Naive B cell (primary cell): ENCODE data around the gene KANK2. TPM values are rescaled to one million over a fixed set of nuclear protein-coding genes. Genes with fewer than 3 reads are reported as not detected.
A peak's percentile ranks its signal among the peaks of the same experiment; 100 is the strongest.
"Not testable (repeated sequence)": the region's sequence is repeated elsewhere in the genome, so short reads cannot be mapped to it uniquely, and the experiment has no call there.

ENCODE experiments used
- ATAC-seq, 2 donors: fragments of 150-1000 bp; cut with Tn5 transposase; 2 replicates each; pipeline ENCODE4 v1.10.0; 2021; ENCODE audit warnings: low read depth in 2 of 2, mild to moderate bottlenecking in 2 of 2, moderate library complexity in 2 of 2
- DNase-seq: peaks from one replicate; pipeline ENCODE4 v3.0.0; 2022
- H3K27ac Mint-ChIP-seq, 6 donors: one replicate each; pipeline ENCODE4 v1.8.0; 2020 to 2022; ENCODE audit warnings: mild to moderate bottlenecking in 6 of 6, mixed read lengths in 6 of 6, moderate library complexity in 5 of 6, inconsistent platforms in 2 of 6
- H3K27me3 Mint-ChIP-seq, 3 donors: one replicate each; pipeline ENCODE4 v1.8.0; 2021 to 2022; ENCODE audit warnings: mixed read lengths in 3 of 3, mild to moderate bottlenecking in 1 of 3
- H3K36me3 Mint-ChIP-seq, 2 donors: one replicate each; pipeline ENCODE4 v1.8.0; 2020 to 2022; ENCODE audit warnings: mixed read lengths in 2 of 2, inconsistent platforms in 1 of 2, mild to moderate bottlenecking in 1 of 2
- H3K4me1 Mint-ChIP-seq, 3 donors: one replicate each; pipeline ENCODE4 v1.8.0; 2020 to 2022; ENCODE audit warnings: mixed read lengths in 3 of 3, inconsistent platforms in 1 of 3, mild to moderate bottlenecking in 1 of 3, moderate library complexity in 1 of 3
- H3K4me3 Mint-ChIP-seq, 8 donors: one replicate each; pipeline ENCODE4 v1.8.0; 2020 to 2022; ENCODE audit warnings: mild to moderate bottlenecking in 8 of 8, mixed read lengths in 8 of 8, moderate library complexity in 8 of 8, inconsistent platforms in 2 of 8
- H3K9me3 Mint-ChIP-seq, 7 donors: one replicate each; pipeline ENCODE4 v1.8.0; 2020 to 2022; ENCODE audit warnings: mixed read lengths in 7 of 7, mild to moderate bottlenecking in 5 of 7, inconsistent platforms in 2 of 7, moderate library complexity in 1 of 7
- polyA plus RNA-seq, 6 donors: library from polyadenylated mRNA; unstranded; fragments of 300-500 nt; fragmentation: Illumina TruSeq; gene quantifications; one replicate each; pipeline ENCODE4 v1.2.3, GENCODE V29; 2021; ENCODE audit warnings: low read depth in 6 of 6

KANK2 gene
- polyA plus RNA-seq, 6 donors from 2014 or later, result 0.09 to 0.57 (median 0.19) TPM; not detected in 3

GRCh38 chr19:11131471-11131870 lies 65.9 kb downstream of the KANK2 start:
- DNase-seq (no peak), ATAC-seq (no peak)
- H3K4me3 Mint-ChIP-seq, result no peak overlapping the region
- H3K9me3 Mint-ChIP-seq, result no peaks in the 10 kb centered on the region
- no peaks in the 10 kb centered on the region for H3K36me3 Mint-ChIP-seq
- peaks cover 3 to 14% (median 8%) of the 10 kb centered on the region in 3 donors for H3K27me3 Mint-ChIP-seq
- peak overlapping the region in 1 of 6 donors; percentile 26 for H3K27ac Mint-ChIP-seq
- peaks cover 4 to 9% (median 6%) of the 10 kb centered on the region in 3 donors for H3K4me1 Mint-ChIP-seq

GRCh38 chr19:11130824-11131455 lies 66.4 kb downstream of the KANK2 start:
- peak overlapping the region in 1 of 6 donors; percentile 26 for H3K27ac Mint-ChIP-seq
- H3K9me3 Mint-ChIP-seq, result no peaks in the 10 kb centered on the region
- H3K36me3 Mint-ChIP-seq, result no peaks in the 10 kb centered on the region
- DNase-seq (peak; percentile 78), ATAC-seq (peak; percentile 90 to 92)
- peaks cover 0 to 9% (median 9%) of the 10 kb centered on the region in 3 donors for H3K27me3 Mint-ChIP-seq
- H3K4me1 Mint-ChIP-seq, result peaks cover 6 to 9% (median 7%) of the 10 kb centered on the region in 3 donors
- H3K4me3 Mint-ChIP-seq, result no peak overlapping the region

GRCh38 chr19:11127905-11128304 lies 69.4 kb downstream of the KANK2 start:
- Mint-ChIP-seq H3K9me3 (no peaks in the 10 kb centered on the region), H3K27me3 (peaks cover 0 to 9% (median 8%) of the 10 kb centered on the region in 3 donors), H3K36me3 (no peaks in the 10 kb centered on the region), H3K27ac (no peak overlapping the region), H3K4me3 (no peak overlapping the region), H3K4me1 (peaks cover 6 to 9% (median 7%) of the 10 kb centered on the region in 3 donors)
- DNase-seq, result no peak
- no peak for ATAC-seq

GRCh38 chr19:11125994-11126685 lies 71.2 kb downstream of the KANK2 start:
- DNase-seq, result peak; percentile 64
- Mint-ChIP-seq H3K36me3 (no peaks in the 10 kb centered on the region), H3K27ac (no peak overlapping the region), H3K27me3 (peaks cover 0 to 9% (median 9%) of the 10 kb centered on the region in 3 donors), H3K9me3 (no peaks in the 10 kb centered on the region), H3K4me3 (no peak overlapping the region), H3K4me1 (peaks cover 6% of the 10 kb centered on the region in 3 donors)
- ATAC-seq, result peak; percentile 71 to 79

GRCh38 chr19:11124157-11124556 lies 73.2 kb downstream of the KANK2 start:
- not testable (repeated sequence) for ATAC-seq, H3K36me3 Mint-ChIP-seq, H3K4me1 Mint-ChIP-seq, H3K4me3 Mint-ChIP-seq, H3K9me3 Mint-ChIP-seq, DNase-seq, H3K27me3 Mint-ChIP-seq, H3K27ac Mint-ChIP-seq

GRCh38 chr19:11123114-11123513 lies 74.2 kb downstream of the KANK2 start:
- peaks cover 0 to 9% (median 8%) of the 10 kb centered on the region in 3 donors for H3K27me3 Mint-ChIP-seq
- H3K4me3 Mint-ChIP-seq, result no peak overlapping the region
- H3K9me3 Mint-ChIP-seq, result peaks cover 0 to 2% (median 0%) of the 10 kb centered on the region in 7 donors
- H3K36me3 Mint-ChIP-seq, result no peaks in the 10 kb centered on the region
- no peak for ATAC-seq
- peak overlapping the region in 1 of 6 donors; percentile 80 for H3K27ac Mint-ChIP-seq
- H3K4me1 Mint-ChIP-seq, result peaks cover 0 to 2% (median 0%) of the 10 kb centered on the region in 3 donors
- no peak for DNase-seq

- H3K9me3 Mint-ChIP-seq, ATAC-seq, DNase-seq, H3K4me3 Mint-ChIP-seq, H3K4me1 Mint-ChIP-seq, H3K27me3 Mint-ChIP-seq, H3K27ac Mint-ChIP-seq, H3K36me3 Mint-ChIP-seq: not testable (repeated sequence)
These were observed 75.4 kb downstream of the KANK2 start for GRCh38 chr19:11121963-11122362.

- Mint-ChIP-seq H3K27ac (peak overlapping the region in 1 of 6 donors; percentile 39), H3K9me3 (peaks cover 0 to 2% (median 0%) of the 10 kb centered on the region in 7 donors), H3K4me3 (no peak overlapping the region), H3K4me1 (peaks cover 0 to 3% (median 0%) of the 10 kb centered on the region in 3 donors), H3K27me3 (peaks cover 6 to 8% (median 7%) of the 10 kb centered on the region in 3 donors), H3K36me3 (peaks cover 0 to 6% of the 10 kb centered on the region in 2 donors)
- no peak for DNase-seq
- no peak for ATAC-seq
These were observed 80.8 kb downstream of the KANK2 start for GRCh38 chr19:11116507-11116906.

- no peak overlapping the region for H3K4me3 Mint-ChIP-seq
- no peak for ATAC-seq
- peaks cover 0 to 6% of the 10 kb centered on the region in 2 donors for H3K36me3 Mint-ChIP-seq
- H3K27me3 Mint-ChIP-seq, result peaks cover 5 to 7% (median 6%) of the 10 kb centered on the region in 3 donors
- no peak overlapping the region for H3K27ac Mint-ChIP-seq
- peaks cover 0 to 3% (median 0%) of the 10 kb centered on the region in 3 donors for H3K4me1 Mint-ChIP-seq
- H3K9me3 Mint-ChIP-seq, result peaks cover 0 to 2% (median 0%) of the 10 kb centered on the region in 7 donors
- no peak for DNase-seq
These were observed 81.4 kb downstream of the KANK2 start for GRCh38 chr19:11115895-11116446.

- Mint-ChIP-seq H3K4me1 (peaks cover 0 to 3% (median 0%) of the 10 kb centered on the region in 3 donors), H3K27ac (peak overlapping the region in 1 of 6 donors; percentile 80), H3K4me3 (no peak overlapping the region), H3K9me3 (no peaks in the 10 kb centered on the region), H3K27me3 (peaks cover 5 to 7% (median 6%) of the 10 kb centered on the region in 3 donors), H3K36me3 (peaks cover 0 to 6% of the 10 kb centered on the region in 2 donors)
- DNase-seq (no peak), ATAC-seq (no peak)
These were observed 82.3 kb downstream of the KANK2 start for GRCh38 chr19:11115042-11115441.

Other genes with a start within 250 kb of the KANK2 start
- gene SMARCA4, start 236.5 kb downstream of the KANK2 start, polyA plus RNA-seq, result 10 to 100 TPM in 1 of 6 donors, 1 to 10 TPM in 5; 4.1 to 21.9 (median 7.2) TPM
- gene LDLR, start 108.1 kb downstream of the KANK2 start, polyA plus RNA-seq, result 1 to 10 TPM in 3 of 6 donors, under 1 TPM in 3; 0.35 to 2.6 (median 1.0) TPM
- gene SPC24, start 41.8 kb downstream of the KANK2 start, polyA plus RNA-seq, result not detected
- gene ANGPTL8, start 42.1 kb upstream of the KANK2 start, polyA plus RNA-seq, result not detected
- gene DOCK6, start 65.0 kb upstream of the KANK2 start, polyA plus RNA-seq, result under 1 TPM in 5 of 6 donors, not detected in 1; 0.18 to 0.87 (median 0.31) TPM
- not detected for gene TSPAN16, start 98.6 kb upstream of the KANK2 start, polyA plus RNA-seq
- gene RAB3D, start 142.1 kb upstream of the KANK2 start, polyA plus RNA-seq, result 1 to 10 TPM; 1.9 to 5.8 (median 2.4) TPM
- 100 to 1,000 TPM; 102 to 171 (median 114) TPM for gene TMEM205, start 148.7 kb upstream of the KANK2 start, polyA plus RNA-seq
- 10 to 100 TPM; 13.2 to 25.0 (median 16.2) TPM for gene CCDC159, start 149.0 kb upstream of the KANK2 start, polyA plus RNA-seq
- under 1 TPM in 2 of 6 donors, not detected in 4; 0.56 to 0.69 TPM for gene PLPPR2, start 157.9 kb upstream of the KANK2 start, polyA plus RNA-seq
- 10 to 100 TPM in 1 of 6 donors, 1 to 10 TPM in 5; 6.0 to 10.2 (median 7.6) TPM for gene SWSAP1, start 177.1 kb upstream of the KANK2 start, polyA plus RNA-seq
- gene EPOR, start 186.8 kb upstream of the KANK2 start, polyA plus RNA-seq, result 1 to 10 TPM in 5 of 6 donors, not detected in 1; 2.2 to 3.9 (median 3.6) TPM
- gene RGL3, start 221.8 kb upstream of the KANK2 start, polyA plus RNA-seq, result under 1 TPM in 2 of 6 donors, not detected in 4; 0.40 to 0.44 TPM
- 1 to 10 TPM in 1 of 6 donors, under 1 TPM in 5; 0.21 to 1.2 (median 0.69) TPM for gene ODAD3, start 237.6 kb upstream of the KANK2 start, polyA plus RNA-seq
- gene PRKCSH, start 238.1 kb upstream of the KANK2 start, polyA plus RNA-seq, result 10 to 100 TPM; 32.2 to 79.6 (median 46.9) TPM